ENCODE results near the gene CDH4. TPM values are rescaled to one million over a fixed set of nuclear protein-coding genes. Genes with fewer than 3 reads are reported as not detected.

The CDH4 gene
- total and polyA plus RNA-seq, 2 donors from 2014 or later = 1.1 TPM; not detected in 1

DNA sequence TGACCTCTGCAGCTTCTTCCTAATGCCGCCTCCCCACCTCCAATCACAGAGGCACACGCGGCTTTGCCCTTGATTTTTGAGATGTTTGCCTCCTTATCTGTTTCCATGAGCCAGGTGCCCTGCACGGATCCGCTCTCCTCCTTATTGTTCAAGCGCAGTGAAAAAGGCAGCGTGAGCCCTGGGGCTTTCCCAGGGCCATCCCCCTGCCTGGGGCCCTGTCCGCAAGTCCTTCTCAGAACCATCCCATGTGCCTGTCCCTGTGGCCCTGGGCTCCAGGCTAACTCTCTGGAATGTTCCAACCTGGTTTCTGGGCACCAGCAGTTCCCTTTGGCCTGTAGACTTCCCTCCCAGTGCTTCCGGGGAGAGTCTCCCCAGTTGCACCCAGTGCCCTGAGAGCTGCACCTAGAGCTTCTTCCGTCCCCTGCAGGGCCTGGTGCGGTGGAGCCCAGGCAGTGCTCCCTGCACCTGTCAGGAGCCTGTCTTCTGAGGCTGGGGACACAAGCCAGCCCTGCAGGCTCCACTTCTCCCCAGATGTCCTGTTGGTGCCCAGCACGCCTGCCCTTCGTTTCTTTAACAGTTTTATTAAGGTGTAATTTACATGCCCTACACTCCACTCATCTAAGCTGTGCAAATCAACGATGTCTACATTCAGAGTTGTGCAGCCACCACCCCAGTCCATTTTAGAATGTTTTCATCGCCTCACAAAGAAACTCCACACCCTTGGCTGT lies 330.3 kb downstream of the CDH4 start:
- no peaks in the 10 kb centered on the region for H3K9me3 ChIP-seq (ENCODE audit: control insufficient read depth in 2 of 3, insufficient read depth in 1 of 3, low read length in 3 of 3)
- H3K36me3 ChIP-seq (ENCODE audit: control insufficient read depth in 2 of 3, insufficient read depth in 3 of 3, low read length in 3 of 3) = no peaks in the 10 kb centered on the region
- DNase-seq = no peak
- TF ChIP-seq, protein P1, sequence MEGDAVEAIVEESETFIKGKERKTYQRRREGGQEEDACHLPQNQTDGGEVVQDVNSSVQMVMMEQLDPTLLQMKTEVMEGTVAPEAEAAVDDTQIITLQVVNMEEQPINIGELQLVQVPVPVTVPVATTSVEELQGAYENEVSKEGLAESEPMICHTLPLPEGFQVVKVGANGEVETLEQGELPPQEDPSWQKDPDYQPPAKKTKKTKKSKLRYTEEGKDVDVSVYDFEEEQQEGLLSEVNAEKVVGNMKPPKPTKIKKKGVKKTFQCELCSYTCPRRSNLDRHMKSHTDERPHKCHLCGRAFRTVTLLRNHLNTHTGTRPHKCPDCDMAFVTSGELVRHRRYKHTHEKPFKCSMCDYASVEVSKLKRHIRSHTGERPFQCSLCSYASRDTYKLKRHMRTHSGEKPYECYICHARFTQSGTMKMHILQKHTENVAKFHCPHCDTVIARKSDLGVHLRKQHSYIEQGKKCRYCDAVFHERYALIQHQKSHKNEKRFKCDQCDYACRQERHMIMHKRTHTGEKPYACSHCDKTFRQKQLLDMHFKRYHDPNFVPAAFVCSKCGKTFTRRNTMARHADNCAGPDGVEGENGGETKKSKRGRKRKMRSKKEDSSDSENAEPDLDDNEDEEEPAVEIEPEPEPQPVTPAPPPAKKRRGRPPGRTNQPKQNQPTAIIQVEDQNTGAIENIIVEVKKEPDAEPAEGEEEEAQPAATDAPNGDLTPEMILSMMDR (IDR thresholded peaks at IDR 0.05; ENCODE audit: borderline replicate concordance, extremely low read depth, insufficient read depth) = no peak
- intact Hi-C loops (cut with DNase I) = no loop called here
- FAIRE-seq = no peak
- H3K4me1 ChIP-seq (ENCODE audit: control insufficient read depth in 2 of 3, insufficient read depth in 2 of 3, low read depth in 1 of 3, low read length in 3 of 3) = no peaks in the 10 kb centered on the region
- no peak overlapping the region for H3K4me3 ChIP-seq (ENCODE audit: low read length in 3 of 3)
- no peaks in the 10 kb centered on the region for H3K27me3 ChIP-seq (ENCODE audit: control insufficient read depth, insufficient read depth, low read length)
- no peak overlapping the region for H3K27ac ChIP-seq (ENCODE audit: low read depth in 2 of 2, low read length in 2 of 2)
- H3K9ac ChIP-seq (ENCODE audit: low read length in 3 of 3) = no peak overlapping the region

- FAIRE-seq = no peak
- Histone ChIP-seq H3K9me3 (ENCODE audit: control insufficient read depth in 2 of 3, insufficient read depth in 1 of 3, low read length in 3 of 3) (no peaks in the 10 kb centered on the region), H3K36me3 (ENCODE audit: control insufficient read depth in 2 of 3, insufficient read depth in 3 of 3, low read length in 3 of 3) (no peaks in the 10 kb centered on the region), H3K9ac (ENCODE audit: low read length in 3 of 3) (no peak overlapping the region), H3K4me1 (ENCODE audit: control insufficient read depth in 2 of 3, insufficient read depth in 2 of 3, low read depth in 1 of 3, low read length in 3 of 3) (peaks cover 0 to 2% (median 0%) of the 10 kb centered on the region in 3 donors), H3K4me3 (ENCODE audit: low read length in 3 of 3) (no peak overlapping the region), H3K27me3 (ENCODE audit: control insufficient read depth, insufficient read depth, low read length) (no peaks in the 10 kb centered on the region), H3K27ac (ENCODE audit: low read depth in 2 of 2, low read length in 2 of 2) (no peak overlapping the region)
- intact Hi-C loops (cut with DNase I) = no loop called here
- DNase-seq = no peak
- TF ChIP-seq, protein P1 (IDR thresholded peaks at IDR 0.05; ENCODE audit: borderline replicate concordance, extremely low read depth, insufficient read depth) = no peak
Observed at GRCh38 chr20:61583356-61583755, 331.3 kb downstream of the CDH4 start.

DNA sequence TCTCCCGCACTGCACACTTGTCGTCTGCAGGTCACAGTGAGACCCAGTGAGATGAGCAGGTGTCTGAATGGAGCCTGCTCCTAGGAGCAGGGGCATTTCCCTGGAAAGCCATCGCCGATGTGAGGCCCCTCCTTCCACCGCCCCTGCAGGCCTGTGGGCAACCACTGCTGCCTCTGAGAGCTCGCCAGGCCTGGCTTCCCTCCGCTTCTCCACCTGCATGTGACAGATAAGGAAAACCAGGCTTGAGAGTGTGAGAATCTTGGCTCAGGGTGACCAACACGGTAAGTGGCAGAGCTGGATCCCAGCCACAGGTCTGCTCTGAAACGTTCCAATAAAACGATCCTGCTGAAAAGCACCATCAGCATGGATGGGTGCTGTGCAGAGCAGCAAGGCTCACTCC lies 332.8 kb downstream of the CDH4 start:
- no peaks in the 10 kb centered on the region for H3K9me3 ChIP-seq (ENCODE audit: control insufficient read depth in 2 of 3, insufficient read depth in 1 of 3, low read length in 3 of 3)
- intact Hi-C loops (cut with DNase I) = no loop called here
- no peaks in the 10 kb centered on the region for H3K36me3 ChIP-seq (ENCODE audit: control insufficient read depth in 2 of 3, insufficient read depth in 3 of 3, low read length in 3 of 3)
- no peak overlapping the region for H3K27ac ChIP-seq (ENCODE audit: low read depth in 2 of 2, low read length in 2 of 2)
- FAIRE-seq = no peak
- H3K4me3 ChIP-seq (ENCODE audit: low read length in 3 of 3) = no peak overlapping the region
- no peak for DNase-seq
- peaks cover 0 to 2% (median 0%) of the 10 kb centered on the region in 3 donors for H3K4me1 ChIP-seq (ENCODE audit: control insufficient read depth in 2 of 3, insufficient read depth in 2 of 3, low read depth in 1 of 3, low read length in 3 of 3)
- H3K27me3 ChIP-seq (ENCODE audit: control insufficient read depth, insufficient read depth, low read length) = no peaks in the 10 kb centered on the region
- H3K9ac ChIP-seq (ENCODE audit: low read length in 3 of 3) = no peak overlapping the region
- TF ChIP-seq, protein P1 (IDR thresholded peaks at IDR 0.05; ENCODE audit: borderline replicate concordance, extremely low read depth, insufficient read depth) = no peak

Data from kidney (tissue), 14 donors.